ENCODE results near the gene MAPKAP1.

GRCh38 chr9:125413579-125413978 lies 293.4 kb downstream of the MAPKAP1 start:
- TF ChIP-seq ZNF407 (CRISPR knock-in tag; IDR thresholded peaks at IDR 0.05; ENCODE audit: not compliant biosample characterization) (no peak), AKAP8 (CRISPR knock-in tag; IDR thresholded peaks at IDR 0.05) (no peak), MTF1 (CRISPR knock-in tag; IDR thresholded peaks at IDR 0.05) (no peak), POLR2AphosphoS5 (IDR thresholded peaks at IDR 0.05; ENCODE audit: low read depth, low read length) (no peak)

All from HepG2 (cell line).